GM19240 (cell line): ENCODE results near the gene VMAC.
"Not testable (repeated sequence)": the region's sequence is repeated elsewhere in the genome, so short reads cannot be mapped to it uniquely, and the experiment has no call there.

Experiments
- DNase-seq: peaks from one replicate; pipeline ENCODE4 v3.0.0; 2011; ENCODE audit warnings: low spot score; ENCODE audit not compliant: insufficient read length

VMAC gene

DNA sequence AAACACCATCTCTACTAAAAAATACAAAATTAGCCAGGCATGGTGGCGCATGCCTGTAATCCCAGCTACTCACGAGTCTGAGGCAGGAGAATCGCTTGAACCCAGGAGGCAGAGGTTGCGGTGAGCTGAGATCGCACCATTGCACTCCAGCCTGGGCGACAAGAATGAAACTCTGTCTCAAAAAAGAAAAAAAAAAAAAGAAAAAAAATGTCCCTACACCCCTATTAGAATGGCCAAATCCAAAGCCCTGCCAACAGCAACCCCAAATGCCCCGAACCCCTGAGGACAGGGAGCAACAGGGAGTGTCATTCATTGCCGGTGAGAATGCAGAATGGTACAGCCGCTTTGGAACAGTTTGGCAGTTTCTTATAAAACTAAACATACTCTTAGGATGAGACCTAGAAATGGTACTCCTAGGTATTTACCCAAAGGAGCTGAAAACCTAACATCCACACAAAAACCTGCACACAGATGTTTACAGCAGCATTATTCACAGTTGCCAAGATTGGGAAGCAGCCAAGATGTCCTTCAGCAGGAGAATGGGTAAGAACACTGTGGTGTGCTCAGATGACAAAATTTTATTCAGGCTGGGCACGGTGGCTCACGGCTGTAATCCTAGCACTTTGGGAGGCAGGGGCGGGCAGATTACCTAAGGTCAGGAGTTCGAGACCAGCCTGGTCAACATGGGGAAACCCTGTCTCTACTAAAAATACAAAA lies 21.4 kb upstream of the VMAC start:
- DNase-seq: not testable (repeated sequence)

DNA sequence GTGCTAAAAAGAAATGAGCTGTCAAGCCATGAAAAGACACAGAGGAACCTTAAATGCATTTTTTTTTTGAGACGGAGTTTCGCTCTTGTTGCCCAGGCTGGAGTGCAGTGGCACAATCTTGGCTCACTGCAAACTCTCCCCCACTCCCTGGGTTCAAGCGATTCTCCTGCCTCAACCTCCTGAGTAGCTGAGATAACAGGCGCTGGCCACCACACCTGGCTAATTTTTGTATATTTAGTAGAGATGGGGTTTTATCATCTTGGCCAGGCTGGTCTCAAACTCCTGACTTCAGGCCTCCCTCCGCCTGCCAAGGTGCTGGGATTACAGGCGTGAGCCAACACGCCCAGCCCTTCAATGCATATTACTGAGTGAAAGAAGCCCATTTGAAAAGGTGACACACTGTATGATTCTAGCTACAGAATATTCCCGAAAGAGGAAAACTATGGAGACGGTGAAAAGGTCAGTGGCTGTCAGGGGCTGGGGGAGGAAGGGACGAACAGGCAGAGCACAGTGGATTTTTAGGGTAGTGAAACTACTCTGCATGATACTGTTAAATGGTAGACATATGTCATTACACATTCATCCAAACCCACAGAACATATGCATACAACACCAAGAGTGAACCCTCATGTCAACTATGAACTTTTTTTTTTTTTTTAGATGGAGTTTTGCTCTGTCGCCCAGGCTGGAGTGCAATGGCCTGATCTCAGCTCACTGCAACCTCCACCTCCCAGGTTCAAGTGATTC lies 20.4 kb upstream of the VMAC start:
- DNase-seq: not testable (repeated sequence)

DNA sequence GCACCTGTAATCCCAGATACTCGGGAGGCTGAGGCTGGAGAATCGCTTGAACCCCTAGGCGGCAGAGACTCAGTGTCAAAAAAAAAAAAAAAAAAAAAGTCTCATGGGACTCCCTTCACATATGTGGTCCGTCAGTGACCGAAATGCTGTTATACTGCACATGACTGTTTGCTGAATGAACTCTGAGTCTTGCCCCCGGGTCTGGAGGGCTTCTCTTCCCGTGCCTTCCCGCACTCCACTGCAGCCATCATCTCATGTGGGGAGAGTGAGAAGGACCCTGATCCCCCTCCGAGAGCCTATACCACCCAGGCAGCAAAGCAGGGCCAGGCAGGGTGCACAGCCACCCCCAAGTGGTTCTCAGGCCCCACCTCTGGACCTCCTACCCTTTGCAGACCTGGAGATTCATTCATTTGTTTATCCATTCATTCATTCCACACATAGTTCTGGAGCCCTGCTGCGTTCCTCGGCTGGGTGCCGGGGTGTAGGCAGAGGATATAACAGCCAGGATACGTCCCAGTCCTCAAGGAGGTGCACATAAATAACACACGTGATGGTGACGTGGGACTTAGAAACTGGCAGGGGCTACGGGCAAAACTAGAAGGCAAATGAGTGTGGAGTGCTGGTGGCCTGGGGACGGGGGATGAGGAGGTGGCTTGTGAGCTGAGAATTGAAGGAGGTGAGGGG lies 15.2 kb upstream of the VMAC start:
- no peak for DNase-seq

DNA sequence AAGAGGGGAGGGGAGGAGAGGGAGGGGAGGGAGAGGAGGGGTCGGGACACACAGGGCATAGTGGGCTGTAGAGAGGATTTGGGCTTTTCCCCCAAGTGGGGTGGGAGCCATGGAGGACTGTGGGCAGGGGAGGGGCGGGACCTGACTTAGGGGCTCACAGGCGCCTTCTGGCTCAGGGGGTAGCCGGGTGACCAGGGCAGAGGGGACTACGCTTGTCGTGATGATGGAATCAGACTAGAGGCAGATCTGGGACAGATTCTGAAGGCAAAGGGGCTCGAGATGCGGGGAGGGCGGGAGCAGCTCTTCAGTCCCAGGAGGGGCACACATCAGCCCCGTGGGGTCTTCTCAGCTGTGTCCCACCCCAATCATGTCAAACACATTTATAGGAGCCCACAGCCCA lies 14.6 kb upstream of the VMAC start:
- DNase-seq: no peak

DNA sequence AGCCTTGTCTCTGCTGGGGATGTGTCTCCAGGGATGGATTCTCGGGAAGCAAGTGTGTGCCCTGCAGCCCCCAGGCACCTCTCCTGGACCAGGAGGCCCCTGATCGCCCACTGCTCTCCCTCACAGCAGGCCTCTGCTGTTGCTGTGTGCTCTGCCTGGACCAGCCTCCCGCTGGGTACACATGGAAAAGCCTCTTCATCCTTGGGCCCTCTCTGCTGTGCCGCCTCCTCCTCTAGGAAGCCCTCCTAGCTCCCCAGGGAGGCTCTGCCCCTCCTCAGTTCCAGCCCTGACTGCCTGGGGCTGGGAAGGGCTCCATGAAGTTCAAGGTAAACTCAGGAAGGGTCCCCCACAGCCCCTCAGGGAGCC lies 13.1 kb upstream of the VMAC start:
- no peak for DNase-seq

DNA sequence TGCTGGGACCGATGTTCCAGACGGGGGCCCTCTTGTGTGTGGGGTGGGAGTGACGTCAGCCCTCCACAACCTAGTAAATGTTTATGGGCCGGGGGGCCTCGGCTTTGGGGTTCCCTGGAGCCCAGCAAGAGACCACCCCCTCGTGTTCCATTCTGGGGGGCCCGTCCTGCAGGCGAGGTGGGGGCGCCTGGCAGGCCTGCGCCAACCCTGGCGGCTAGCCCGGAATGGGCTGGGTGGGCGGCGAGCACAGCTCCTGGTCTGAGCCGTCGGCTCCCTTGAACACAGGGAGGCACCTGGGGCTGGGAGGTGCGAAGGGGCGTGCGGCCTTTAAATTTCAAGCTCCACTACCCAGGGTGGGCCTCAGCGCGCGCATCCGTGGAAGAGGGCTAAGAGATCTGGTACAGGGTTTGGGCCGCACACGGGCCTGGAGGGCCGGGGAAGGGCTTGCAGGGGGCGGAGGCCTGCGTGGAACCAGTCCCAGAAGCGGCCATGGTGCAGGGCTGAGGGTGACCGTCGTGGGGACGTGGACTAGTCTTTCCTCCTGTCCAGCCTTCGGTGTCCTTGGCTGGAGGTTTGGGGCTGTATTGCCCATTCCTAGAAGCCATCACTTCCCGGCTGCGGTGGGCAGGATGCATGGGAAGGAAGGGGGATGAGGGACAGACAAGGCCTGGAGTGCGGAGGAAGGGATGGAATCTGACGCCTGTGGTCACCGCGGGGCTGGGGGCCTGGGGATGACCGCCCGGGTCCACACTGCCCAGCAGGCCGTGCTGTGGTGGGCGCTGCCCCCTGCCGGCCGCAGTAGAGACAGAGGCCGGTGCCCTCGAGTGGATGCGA lies 12.5 kb upstream of the VMAC start:
- no peak for DNase-seq

DNA sequence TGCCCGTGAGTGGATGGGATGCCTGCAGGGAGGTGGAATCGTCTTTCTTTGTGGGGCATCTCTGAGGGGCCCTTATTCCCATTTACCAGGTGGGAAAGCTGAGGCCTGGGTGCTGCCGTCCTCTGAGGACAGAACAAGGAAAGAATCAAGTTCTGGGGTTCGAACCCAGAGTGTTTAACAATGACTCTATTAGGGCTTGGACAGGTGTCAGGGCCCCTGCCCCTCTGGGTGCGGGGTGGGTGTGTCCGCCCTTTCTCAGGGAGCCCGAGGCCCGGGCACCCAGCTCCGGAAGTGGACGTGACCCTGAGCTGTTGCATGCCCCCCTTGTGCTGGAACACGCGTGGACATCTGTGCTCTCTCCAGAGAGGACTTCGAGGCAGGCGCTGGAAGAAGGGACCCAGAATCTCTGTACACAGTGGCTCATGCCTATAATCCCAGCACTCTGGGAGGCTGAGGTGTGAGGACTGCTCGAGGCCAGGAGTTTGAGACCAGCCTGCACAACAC lies 11.8 kb upstream of the VMAC start:
- no peak for DNase-seq

DNA sequence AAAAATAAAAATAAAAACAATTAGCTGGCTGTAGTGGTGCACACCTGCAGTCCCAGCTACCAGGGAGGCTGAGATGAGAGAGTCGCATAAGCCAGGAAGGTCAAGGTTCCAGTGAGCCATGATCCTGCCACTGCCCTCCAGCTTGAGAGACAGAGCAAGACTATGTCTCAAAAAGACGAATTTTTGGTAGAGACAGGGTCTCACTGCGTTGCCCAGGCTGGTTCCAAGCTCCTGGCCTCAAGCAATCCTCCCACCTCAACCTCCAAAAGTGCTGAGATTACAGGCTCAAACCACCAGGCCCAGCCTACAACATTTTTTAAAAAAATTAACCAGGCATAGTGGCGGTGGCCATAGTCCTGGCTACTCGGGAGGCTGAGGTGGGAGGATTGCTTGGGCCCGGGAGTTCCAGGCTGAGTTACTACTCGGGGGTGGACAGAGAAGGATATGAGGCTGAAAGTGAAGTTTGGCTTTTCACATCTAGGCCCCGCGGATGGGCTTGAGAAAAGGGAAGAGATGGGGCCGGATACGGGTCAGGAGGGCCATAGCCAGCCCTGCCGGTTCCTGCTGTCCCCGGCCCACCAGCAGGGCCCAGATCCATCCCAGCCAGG lies 11.3 kb upstream of the VMAC start:
- no peak for DNase-seq

DNA sequence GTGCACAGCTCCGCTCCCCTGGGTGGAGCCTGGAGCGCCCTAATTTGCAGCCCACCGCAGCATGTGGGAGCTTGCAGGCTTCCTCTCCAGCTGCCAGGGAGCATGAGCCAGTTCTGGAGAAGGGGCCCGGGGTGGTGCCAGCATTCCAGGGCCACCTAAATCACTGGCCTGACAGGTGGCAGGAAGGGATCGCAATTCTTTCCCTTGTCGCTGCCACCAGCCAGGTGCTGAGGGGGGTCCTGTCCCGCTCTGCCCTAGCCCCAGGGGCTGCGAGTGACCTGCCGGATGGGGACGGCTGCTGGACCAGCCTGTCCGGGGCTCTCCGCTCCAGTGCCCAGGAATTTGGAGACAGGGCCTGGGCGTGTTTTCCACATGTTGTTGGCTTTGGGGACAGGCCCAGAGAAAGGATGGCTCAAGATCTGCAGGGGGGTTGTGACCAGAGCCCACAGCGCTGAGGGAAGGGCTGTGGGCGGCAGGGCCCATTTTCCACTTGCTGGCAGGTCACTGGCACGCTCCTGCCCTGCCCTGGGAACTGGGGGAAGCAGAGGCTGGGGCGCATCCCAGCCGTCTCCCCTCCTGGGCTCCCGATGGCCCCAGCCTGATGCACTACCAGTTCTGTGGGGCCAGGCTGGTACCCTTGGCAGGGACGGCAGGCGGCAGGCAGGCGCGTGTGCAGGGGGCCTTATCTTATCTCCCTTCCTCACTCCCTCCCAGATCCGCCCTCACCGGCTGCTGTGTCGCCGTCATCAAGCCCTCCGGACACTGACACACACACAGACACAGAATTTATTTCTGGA lies 10.6 kb upstream of the VMAC start:
- DNase-seq: no peak

DNA sequence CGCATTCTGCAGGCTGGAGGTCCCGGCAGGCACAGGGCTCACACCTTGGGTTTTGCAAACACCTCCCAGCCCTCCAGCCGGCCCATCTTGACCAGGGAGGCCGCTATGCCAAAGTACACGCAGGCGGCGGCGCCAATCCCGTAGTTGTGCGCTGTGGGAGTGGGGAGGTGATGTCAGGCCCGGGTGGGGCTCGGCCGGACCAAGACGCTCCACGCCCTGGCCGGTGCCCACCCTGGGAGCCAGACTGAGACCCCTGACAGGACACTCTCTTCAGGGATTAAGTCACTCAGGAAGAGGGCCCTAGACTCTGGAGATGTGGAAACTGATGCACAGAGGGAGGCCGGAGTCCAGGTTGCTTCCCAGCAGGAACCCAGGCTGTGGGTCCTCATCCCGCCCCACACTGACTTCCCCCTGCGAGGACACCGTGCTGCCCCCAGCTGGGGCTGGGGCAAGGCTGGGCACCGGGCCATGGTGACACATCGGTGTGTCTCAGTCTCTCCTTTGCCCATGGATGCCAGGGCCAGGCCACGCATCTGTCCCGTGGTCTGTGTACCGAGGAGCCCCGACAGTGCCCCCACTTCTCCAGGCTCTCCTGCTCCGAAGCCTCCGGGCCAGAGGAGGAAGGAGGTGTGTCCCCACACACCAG lies 9.8 kb upstream of the VMAC start:
- no peak for DNase-seq

DNA sequence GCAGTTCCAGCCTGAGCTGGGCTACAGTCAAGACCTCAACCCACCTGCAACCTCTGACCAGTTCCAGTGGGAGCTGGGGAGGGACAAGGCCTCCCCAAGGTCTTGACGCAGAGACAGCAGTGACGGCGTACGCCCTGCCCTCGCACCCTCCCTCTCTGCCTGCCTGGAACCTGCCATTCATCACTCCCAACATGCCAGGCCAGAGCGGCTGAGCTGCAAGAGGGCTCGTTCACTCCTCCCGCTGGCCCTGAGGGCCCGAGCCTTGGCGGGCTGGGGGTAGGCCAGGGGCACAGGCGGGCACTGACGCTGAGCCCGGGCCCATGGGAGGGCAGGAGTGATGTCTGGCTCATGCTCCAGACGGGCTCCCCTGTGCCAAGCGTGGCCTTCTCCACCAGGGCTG lies 9.3 kb upstream of the VMAC start:
- DNase-seq: no peak

DNA sequence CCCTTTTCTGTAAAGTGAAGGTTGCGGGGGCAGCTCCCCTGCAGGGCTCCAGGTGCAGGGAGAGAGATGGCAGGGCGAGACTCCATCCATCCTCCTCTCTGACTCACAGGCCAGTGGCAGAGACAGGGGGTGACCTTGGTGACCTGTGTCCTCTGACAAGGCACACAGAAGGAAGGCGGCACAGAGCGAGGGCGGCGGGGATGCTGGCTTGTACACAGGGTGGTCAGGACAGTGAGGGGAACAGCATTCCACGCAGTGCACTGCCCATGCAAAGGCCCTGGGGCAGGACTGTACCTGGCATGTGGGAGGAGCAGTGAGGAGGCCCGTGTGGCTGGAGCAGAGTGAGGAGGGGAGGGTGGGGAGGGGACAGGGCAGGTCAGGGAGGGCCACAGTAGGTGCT lies 8.8 kb upstream of the VMAC start:
- no peak for DNase-seq

DNA sequence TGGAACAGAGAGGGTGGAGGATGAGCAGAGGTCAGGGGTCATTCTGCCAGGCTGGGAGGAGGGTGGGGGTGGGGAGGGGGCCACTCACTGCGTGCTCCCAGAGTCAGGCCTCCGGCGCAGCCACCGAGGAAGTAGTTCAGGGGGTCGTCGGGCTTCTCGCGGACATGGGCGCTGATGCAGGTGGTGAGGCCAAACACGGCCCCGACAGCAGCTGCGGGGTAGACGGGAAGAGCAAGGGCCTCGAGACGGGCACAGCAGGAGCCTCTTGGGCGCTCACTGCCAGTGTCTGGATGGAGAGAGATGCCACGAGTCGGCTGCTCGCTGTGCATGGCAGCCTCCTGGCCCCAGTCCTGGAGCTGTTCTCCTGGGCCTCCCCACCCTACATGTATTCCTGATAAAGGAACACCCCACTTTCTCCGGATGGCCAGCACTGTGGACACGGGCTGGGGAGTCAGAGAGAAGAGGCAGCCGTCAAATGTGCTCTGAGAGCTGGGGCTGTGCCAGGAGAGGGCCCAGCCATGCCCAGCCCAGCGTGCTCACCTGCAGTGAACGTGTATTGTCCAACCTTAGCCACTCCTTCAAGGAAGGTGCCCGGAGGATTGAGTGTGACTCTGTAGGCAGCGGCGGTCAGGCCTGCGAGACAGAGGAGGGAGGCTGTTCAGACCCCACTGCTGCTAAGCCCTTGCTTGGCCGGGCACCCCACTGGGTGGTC lies 8.2 kb upstream of the VMAC start:
- no peak for DNase-seq

DNA sequence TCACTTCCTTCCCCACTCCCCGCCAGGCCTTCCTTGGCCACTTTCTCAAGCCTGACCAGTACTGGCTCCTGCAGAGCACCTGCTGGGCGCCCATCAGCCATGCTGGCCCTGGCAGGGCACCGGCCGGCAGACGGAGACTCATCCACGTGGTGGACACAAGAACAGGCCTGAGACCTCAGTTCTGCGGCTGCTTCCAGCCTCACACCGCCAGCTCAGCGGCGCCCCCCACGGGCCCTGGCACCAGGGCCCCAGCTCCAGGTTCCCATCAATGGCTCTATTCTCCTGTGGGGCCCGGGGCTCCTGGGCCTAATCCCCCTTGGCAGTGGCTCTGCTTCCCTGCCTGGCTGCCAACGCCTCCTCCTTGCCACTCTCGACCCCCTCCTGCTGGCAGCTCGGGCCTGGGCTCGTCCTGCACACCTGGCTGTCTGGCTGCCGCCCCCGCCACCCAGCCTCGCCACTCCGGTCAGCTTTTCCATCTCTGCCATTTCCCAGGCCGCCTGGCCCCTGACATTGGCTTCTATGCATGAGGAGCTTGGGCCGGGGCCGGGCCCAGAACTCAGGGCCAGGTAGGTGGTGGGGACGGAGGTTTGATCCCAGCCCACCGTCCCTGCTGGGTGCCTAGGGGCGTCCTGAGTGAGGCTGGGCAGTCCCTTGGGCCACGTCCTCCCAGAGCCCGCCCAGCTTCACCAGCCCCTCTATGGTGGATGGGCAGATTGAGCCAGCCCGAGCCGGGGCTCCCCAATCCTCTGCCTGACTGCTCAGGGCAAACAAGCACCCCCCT lies 7.3 kb upstream of the VMAC start:
- no peak for DNase-seq

DNA sequence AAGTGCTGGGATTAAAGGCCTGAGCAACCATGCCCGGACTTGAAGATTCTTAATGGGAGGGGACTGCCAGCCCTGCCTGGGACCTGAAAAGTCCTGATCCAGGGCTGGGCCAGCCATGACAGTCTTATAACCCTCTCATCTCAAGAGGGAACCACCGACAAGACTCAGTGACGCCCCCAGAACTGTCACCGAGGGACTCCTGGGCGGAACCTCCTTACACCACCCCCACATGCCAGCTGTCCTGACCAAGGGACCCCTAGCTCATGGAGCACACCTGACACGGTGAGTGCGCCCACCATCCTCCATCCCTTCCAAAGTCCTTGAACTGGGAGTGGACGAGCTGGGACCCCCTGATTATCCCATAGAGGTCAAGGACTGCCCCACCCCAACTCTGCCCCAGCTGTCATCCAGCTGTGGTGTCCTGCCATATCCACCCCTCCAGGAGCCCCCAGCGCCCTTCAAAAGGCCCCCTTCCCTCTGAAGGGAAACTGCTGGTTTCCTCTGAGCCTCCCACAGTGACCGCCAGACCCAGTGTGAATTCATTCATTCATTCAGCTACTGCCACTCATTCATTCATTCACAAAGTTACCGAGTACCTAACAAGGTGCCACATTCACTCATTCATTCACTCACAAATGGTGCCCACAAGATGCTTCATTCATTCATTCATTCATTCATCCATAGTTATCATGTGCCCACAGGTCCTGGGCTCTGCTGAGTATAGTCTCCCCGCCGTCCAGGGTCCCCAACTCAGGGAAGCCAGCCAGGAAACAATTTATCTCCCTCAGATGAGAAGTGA lies 4.7 kb upstream of the VMAC start:
- no peak for DNase-seq

DNA sequence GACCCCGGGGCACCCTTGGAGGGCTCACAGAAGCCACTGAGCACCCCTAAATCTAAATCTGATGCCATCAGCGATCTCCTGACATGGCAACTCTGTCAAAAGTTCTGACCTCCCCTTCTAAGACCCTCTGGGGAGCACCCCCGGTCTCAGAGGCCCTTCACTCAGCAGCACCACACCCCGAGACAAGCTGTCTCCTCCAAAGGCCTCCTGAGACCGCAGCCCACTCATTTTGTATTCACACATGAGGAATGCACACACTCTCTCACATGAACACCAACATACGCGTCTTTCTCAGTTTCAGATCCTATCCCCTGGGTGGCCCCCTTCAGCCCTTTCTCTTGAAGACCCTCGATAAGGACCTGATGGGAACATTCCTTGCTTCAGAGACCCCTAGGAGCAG lies 3.7 kb upstream of the VMAC start:
- DNase-seq: no peak

DNA sequence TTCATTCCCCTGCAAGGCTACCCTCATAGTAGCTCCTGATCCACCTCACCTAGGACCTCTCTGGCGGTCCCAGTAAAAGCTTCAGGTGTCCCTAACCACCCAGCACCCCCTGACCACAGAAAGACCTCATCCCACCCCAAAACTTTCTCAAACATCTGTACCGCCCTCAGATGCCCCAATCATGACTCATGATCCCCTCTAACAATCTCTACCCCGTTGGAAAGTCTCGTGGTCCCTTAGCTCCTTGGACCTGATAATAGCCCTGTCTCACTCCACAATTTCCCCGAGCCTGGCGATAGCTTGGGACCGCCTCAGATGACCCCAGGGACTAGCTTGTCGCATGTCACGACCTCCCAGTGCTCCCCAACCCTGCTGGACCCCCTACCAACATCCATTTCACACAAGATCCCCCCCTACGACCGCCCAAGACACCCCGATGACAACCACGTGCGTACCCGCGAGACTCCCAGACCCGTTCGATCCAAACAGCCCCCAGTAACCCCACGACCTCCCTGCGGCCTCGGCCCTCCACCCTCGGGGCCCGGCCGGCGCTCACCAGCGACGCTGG lies 1.5 kb upstream of the VMAC start:
- no peak for DNase-seq
